ENCODE data around the gene HSF5.
"Not testable (repeated sequence)": the region's sequence is repeated elsewhere in the genome, so short reads cannot be mapped to it uniquely, and the experiment has no call there.

Gene HSF5

GRCh38 chr17:58411408-58411894 is 76.8 kb downstream of the HSF5 start:
- DNase-seq = no peak

- no peak for DNase-seq
These were observed 77.3 kb downstream of the HSF5 start for GRCh38 chr17:58410714-58411407.

GRCh38 chr17:58409432-58409831 is 78.8 kb downstream of the HSF5 start:
- DNase-seq = no peak

GRCh38 chr17:58403311-58403710 is 84.9 kb downstream of the HSF5 start:
- DNase-seq = no peak

GRCh38 chr17:58402679-58403078 is 85.5 kb downstream of the HSF5 start:
- no peak for DNase-seq

- no peak for DNase-seq
These were observed 86.2 kb downstream of the HSF5 start for GRCh38 chr17:58402047-58402446.

- DNase-seq = no peak
These were observed 86.9 kb downstream of the HSF5 start for GRCh38 chr17:58401287-58401686.

- no peak for DNase-seq
These were observed 87.4 kb downstream of the HSF5 start for GRCh38 chr17:58400826-58401225.

- no peak for DNase-seq
These were observed 88.2 kb downstream of the HSF5 start for GRCh38 chr17:58399974-58400373.

GRCh38 chr17:58398574-58399266 is 89.5 kb downstream of the HSF5 start:
- no peak for DNase-seq

- not testable (repeated sequence) for DNase-seq
These were observed 90.8 kb downstream of the HSF5 start for GRCh38 chr17:58397421-58397820.

- no peak for DNase-seq
These were observed 92.0 kb downstream of the HSF5 start for GRCh38 chr17:58396173-58396572.

- DNase-seq = no peak
These were observed 93.5 kb downstream of the HSF5 start for GRCh38 chr17:58394534-58395223.

GRCh38 chr17:58391302-58391984 is 96.8 kb downstream of the HSF5 start:
- no peak for DNase-seq

GRCh38 chr17:58390884-58391283 is 97.3 kb downstream of the HSF5 start:
- DNase-seq = no peak

GRCh38 chr17:58388302-58389190 is 99.7 kb downstream of the HSF5 start:
- no peak for DNase-seq

- no peak for DNase-seq
These were observed 100.4 kb downstream of the HSF5 start for GRCh38 chr17:58387834-58388233.

- no peak for DNase-seq
These were observed 101.5 kb downstream of the HSF5 start for GRCh38 chr17:58386708-58387107.

GRCh38 chr17:58385359-58385899 is 102.8 kb downstream of the HSF5 start:
- no peak for DNase-seq

- DNase-seq = no peak
These were observed 103.3 kb downstream of the HSF5 start for GRCh38 chr17:58384897-58385296.

GRCh38 chr17:58383892-58384462 is 104.2 kb downstream of the HSF5 start:
- no peak for DNase-seq

GRCh38 chr17:58382872-58383242 is 105.4 kb downstream of the HSF5 start:
- DNase-seq = no peak

All from stimulated activated CD4-positive, alpha-beta T cell treated with anti-CD3 and anti-CD28 coated beads, Interleukin-2, amount 100 ng/mL, for 24 hours (primary cell).